CD4-positive, alpha-beta T cell (primary cell): ENCODE results near the gene SUMO2. TPM values are rescaled to one million over a fixed set of nuclear protein-coding genes. Genes with fewer than 3 reads are reported as not detected.
A peak's percentile ranks its signal among the peaks of the same experiment; 100 is the strongest.
"Not testable (repeated sequence)": the region's sequence is repeated elsewhere in the genome, so short reads cannot be mapped to it uniquely, and the experiment has no call there.

Experiments
- ATAC-seq: fragments of 200-7000 bp; cut with Tn5 transposase; one replicate; pipeline ENCODE4 v1.10.0; 2022; ENCODE audit warnings: mild to moderate bottlenecking; ENCODE audit not compliant: poor library complexity
- CTCF ChIA-PET: fragments of 350-600 bp; sonication (Branson Sonifier 250); formaldehyde crosslinking; loops from one replicate; lab custom pipeline; 2021; ENCODE audit warnings: antibody characterized with exemption, inconsistent platforms; lab: Charles Lee
- POLR2A ChIA-PET: fragments of 350-600 bp; sonication (Branson Sonifier 250); formaldehyde crosslinking; loops from one replicate; lab custom pipeline; 2021; ENCODE audit warnings: antibody characterized with exemption, inconsistent platforms; lab: Charles Lee
- DNase-seq, 14 experiments: peaks; one replicate each; pipeline ENCODE4 v3.0.0-alpha.2; 2013 to 2020; ENCODE audit warnings: mixed read lengths in 2 of 14
- H3K27ac ChIP-seq, 2 donors: one replicate each; pipeline versions ENCODE4 v1.5.1 to v1.7.0; 2013; ENCODE audit warnings: low read length in 2 of 2, low read depth in 1 of 2, mild to moderate bottlenecking in 1 of 2
- H3K27me3 ChIP-seq, 2 experiments: 1 replicate in 1 of 2; 2 replicates in 1 of 2; pipeline versions ENCODE4 v1.6.1 to v1.7.0; 2013; ENCODE audit warnings: low read length in 2 of 2, control low read depth in 1 of 2, mild to moderate bottlenecking in 1 of 2, moderate library complexity in 1 of 2; ENCODE audit not compliant: insufficient read depth in 2 of 2, control insufficient read depth in 1 of 2
- H3K36me3 ChIP-seq: one replicate; pipeline ENCODE4 v1.6.1; 2013; ENCODE audit warnings: low read length, control low read depth; ENCODE audit not compliant: insufficient read depth
- H3K4me1 ChIP-seq: one replicate; pipeline ENCODE4 v1.6.1; 2013; ENCODE audit warnings: low read length, control low read depth; ENCODE audit not compliant: insufficient read depth
- H3K4me3 ChIP-seq: one replicate; pipeline ENCODE4 v1.5.1; 2013; ENCODE audit warnings: mild to moderate bottlenecking, low read length, moderate library complexity
- H3K9me3 ChIP-seq, 2 experiments: 1 replicate in 1 of 2; 2 replicates in 1 of 2; pipeline versions ENCODE4 v1.6.1 to v1.7.0; 2013; ENCODE audit warnings: low read length in 2 of 2, mild to moderate bottlenecking in 2 of 2, control low read depth in 1 of 2, moderate library complexity in 1 of 2; ENCODE audit not compliant: control insufficient read depth in 1 of 2, insufficient read depth in 1 of 2
- H3K27ac Mint-ChIP-seq: one replicate; pipeline ENCODE4 v1.8.0; 2020; ENCODE audit warnings: mixed read lengths
- H3K27me3 Mint-ChIP-seq: one replicate; pipeline ENCODE4 v1.8.0; 2021; ENCODE audit warnings: mixed read lengths
- H3K36me3 Mint-ChIP-seq: one replicate; pipeline ENCODE4 v1.8.0; 2021; ENCODE audit warnings: low read depth, mixed read lengths
- H3K4me1 Mint-ChIP-seq: one replicate; pipeline ENCODE4 v1.8.0; 2021; ENCODE audit warnings: low read depth, mixed read lengths
- H3K4me3 Mint-ChIP-seq: one replicate; pipeline ENCODE4 v1.8.0; 2020; ENCODE audit warnings: mild to moderate bottlenecking, mixed read lengths
- H3K9me3 Mint-ChIP-seq: one replicate; pipeline ENCODE4 v1.8.0; 2020; ENCODE audit warnings: mixed read lengths
- CTCF ChIP-seq: fragments of 200-600 bp; IDR thresholded peaks from one replicate; pipeline ENCODE4 v1.8.0; 2022; ENCODE audit warnings: antibody characterized with exemption, mild to moderate bottlenecking
- intact Hi-C, 2 experiments: fragments of 100-400 bp; cut with DNase I in 1 of 2; cut with micrococcal nuclease in 1 of 2; formaldehyde crosslinking; loops; one replicate each; pipeline versions ENCODE4 v1.15.1 to v1.9.0; 2023 to 2025; cut with DNase I, micrococcal nuclease
- total RNA-seq, 174 experiments: library from RNA in 2 of 174; stranded (reverse) in 2 of 174; gene quantifications; one replicate each; pipeline ENCODE4 v1.2.3 and lab custom pipeline; 2021 to 2026

Gene SUMO2
- total RNA-seq, 2 experiments from 2014 or later, result 207 to 228 TPM

- intact Hi-C loops, result loop anchor here (5.0 kb wide), 2 partner anchors 39 to 49 kb away; partner anchors contain the start of gene SUMO2 (in 1 of the 2)
- no peak for DNase-seq
- Histone ChIP-seq H3K9me3 (no peaks in the 10 kb centered on the region), H3K36me3 (peaks cover 16% of the 10 kb centered on the region), H3K4me3 (no peak overlapping the region), H3K27ac (no peak overlapping the region), H3K27me3 (no peaks in the 10 kb centered on the region), H3K4me1 (peaks cover 21% of the 10 kb centered on the region)
- Mint-ChIP-seq H3K36me3 (peaks cover 6% of the 10 kb centered on the region), H3K27ac (peak overlapping the region; percentile 20), H3K9me3 (no peaks in the 10 kb centered on the region), H3K27me3 (no peaks in the 10 kb centered on the region), H3K4me1 (peaks cover 7% of the 10 kb centered on the region), H3K4me3 (peak overlapping the region; percentile 60)
- ChIA-PET CTCF (interaction anchor here (1.4 to 7.4 kb wide), 3 partner anchors 12 to 69 kb away, joined by 3 to 97 read pairs (median 9); no protein-coding TSS in a partner anchor), POLR2A (interaction anchor here (0.6 to 4.7 kb wide), 5 partner anchors 8 to 39 kb away, joined by 3 to 30 read pairs (median 3); partner anchors contain the start of gene JPT1)
- ATAC-seq, result no peak
- TF ChIP-seq CTCF, result no peak
Observed at GRCh38 chr17:75133001-75133400, 49.8 kb downstream of the SUMO2 start.

GRCh38 chr17:75132018-75133000 is 50.5 kb downstream of the SUMO2 start:
- intact Hi-C loops, result loop anchor here (5.0 kb wide), 2 partner anchors 40 to 50 kb away; partner anchors contain the start of gene SUMO2 (in 1 of the 2)
- not testable (repeated sequence) for DNase-seq

GRCh38 chr17:75131278-75132017 is 51.3 kb downstream of the SUMO2 start, which contains the start of gene NT5C:
NT5C (minus strand) TSS chr17:75131742; CDS start chr17:75131707, 35 bp downstream.
- Histone ChIP-seq H3K4me1 (peaks cover 21% of the 10 kb centered on the region), H3K27me3 (no peaks in the 10 kb centered on the region), H3K36me3 (peaks cover 16% of the 10 kb centered on the region), H3K27ac (peak within 1 kb of the TSS; percentile 45 to 55), H3K4me3 (peak within 1 kb of the TSS; percentile 83), H3K9me3 (no peaks in the 10 kb centered on the region)
- DNase-seq (peak in 10 of 14 experiments; percentile 44 to 78 (median 56)), ATAC-seq (peak; percentile 72)
- TF ChIP-seq CTCF, result peak; percentile 70
- POLR2A ChIA-PET, result interaction anchor here (0.6 to 4.7 kb wide), 21 partner anchors 9 to 225 kb away, joined by 3 to 30 read pairs (median 4); partner anchors contain the start of genes CDR2L, GGA3, JPT1 and MIF4GD
- Mint-ChIP-seq H3K36me3 (peaks cover 6% of the 10 kb centered on the region), H3K9me3 (no peaks in the 10 kb centered on the region), H3K4me1 (peaks cover 7% of the 10 kb centered on the region), H3K27ac (peak within 1 kb of the TSS; percentile 70), H3K27me3 (no peaks in the 10 kb centered on the region), H3K4me3 (peak within 1 kb of the TSS; percentile 88)
- intact Hi-C loops, result loop anchor here (5.0 kb wide), 2 partner anchors 41 to 51 kb away; partner anchors contain the start of gene SUMO2 (in 1 of the 2)
- CTCF ChIA-PET, result interaction anchor here (0.6 to 7.4 kb wide), 17 partner anchors 10 to 170 kb away, joined by 3 to 97 read pairs (median 3); partner anchors contain the start of genes JPT1, MRPL58 and SLC25A19

More at GRCh38 chr17:75132018-75133000, 50.5 kb downstream of the SUMO2 start:
- H3K9me3 ChIP-seq, H3K27me3 ChIP-seq, H3K4me1 Mint-ChIP-seq, H3K9me3 Mint-ChIP-seq, H3K27me3 Mint-ChIP-seq, H3K36me3 Mint-ChIP-seq, ATAC-seq: not testable (repeated sequence)
- H3K27ac Mint-ChIP-seq, result peak overlapping the region; percentile 65
- ChIA-PET CTCF (interaction anchor here (0.6 to 7.4 kb wide), 8 partner anchors 13 to 191 kb away, joined by 3 to 97 read pairs (median 4); partner anchors contain the start of gene JPT1), POLR2A (interaction anchor here (0.6 to 4.7 kb wide), 16 partner anchors 9 to 384 kb away, joined by 3 to 30 read pairs (median 4); partner anchors contain the start of genes GGA3, JPT1, MIF4GD and MRPS7)
- Histone ChIP-seq H3K36me3 (peaks cover 16% of the 10 kb centered on the region), H3K4me3 (peak overlapping the region; percentile 83), H3K4me1 (peaks cover 21% of the 10 kb centered on the region), H3K27ac (peak overlapping the region; percentile 30 to 45)
- peak overlapping the region; percentile 86 for H3K4me3 Mint-ChIP-seq
